NCI-H82 (cell line): ENCODE results near the gene C11orf86.
A peak's percentile ranks its signal among the peaks of the same experiment; 100 is the strongest.
"Not testable (repeated sequence)": the region's sequence is repeated elsewhere in the genome, so short reads cannot be mapped to it uniquely, and the experiment has no call there.

Experiments
- DNase-seq: peaks from one replicate; lab custom pipeline; 2025; lab: John Stamatoyannopoulos, UW

The C11orf86 gene

GRCh38 chr11:66967670-66968425 is 7.3 kb upstream of the C11orf86 start:
- DNase-seq: no peak

GRCh38 chr11:66969584-66970225 is 5.4 kb upstream of the C11orf86 start:
- no peak for DNase-seq

DNA sequence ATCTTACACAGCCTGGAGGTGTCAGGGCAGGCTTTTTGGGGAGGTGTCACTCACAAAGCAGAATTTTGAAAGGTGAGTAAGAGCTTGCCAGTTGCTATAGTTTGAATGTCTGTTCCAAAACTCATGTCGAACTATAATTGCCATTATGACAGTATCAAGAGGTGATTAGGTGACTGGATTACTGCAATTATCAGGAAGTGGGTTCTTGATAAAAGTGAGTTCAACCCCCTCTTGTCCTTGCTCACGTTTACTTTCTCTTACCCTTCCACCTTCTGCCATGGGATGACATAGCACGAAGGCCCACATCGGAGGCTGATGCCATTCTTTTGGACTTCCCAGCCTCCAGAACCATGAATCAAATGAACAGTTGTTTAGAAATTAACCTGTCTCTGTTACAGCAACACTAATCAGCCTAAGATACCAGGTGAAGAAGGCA is 4.7 kb upstream of the C11orf86 start:
- DNase-seq: no peak

DNA sequence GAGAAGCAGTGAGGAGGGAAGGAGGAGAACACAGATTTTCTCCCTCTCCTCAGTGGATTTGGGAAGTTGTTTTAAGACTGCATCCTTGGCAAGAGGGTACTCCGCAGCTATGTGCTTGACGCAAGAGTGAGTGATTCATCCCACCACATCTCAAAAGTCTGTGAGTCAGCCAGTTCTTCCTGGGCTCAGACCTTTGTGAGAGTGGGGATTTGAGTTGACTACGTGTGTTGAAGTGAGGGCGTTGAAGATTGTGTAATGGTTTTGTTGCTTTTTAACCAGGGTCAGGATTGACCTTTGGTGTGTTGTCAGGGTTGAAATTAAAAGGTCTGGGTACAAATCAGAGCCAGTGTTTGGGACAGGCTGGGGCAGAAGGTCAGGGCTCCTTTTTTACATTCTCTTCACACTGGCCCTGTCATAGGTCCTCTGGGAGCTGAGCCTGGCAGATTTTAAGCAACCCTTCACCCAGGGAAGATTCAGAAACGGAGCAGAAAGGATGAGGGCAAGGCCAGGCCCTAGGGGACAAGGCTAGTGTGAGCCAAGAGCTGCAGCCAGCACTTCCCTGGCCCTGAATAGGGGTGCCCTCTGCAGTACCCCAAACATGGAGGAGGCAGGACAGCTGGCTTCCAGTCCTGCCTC is 4.2 kb upstream of the C11orf86 start:
- no peak for DNase-seq

- no peak for DNase-seq
These were observed 3.6 kb upstream of the C11orf86 start for GRCh38 chr11:66971488-66971887.

DNA sequence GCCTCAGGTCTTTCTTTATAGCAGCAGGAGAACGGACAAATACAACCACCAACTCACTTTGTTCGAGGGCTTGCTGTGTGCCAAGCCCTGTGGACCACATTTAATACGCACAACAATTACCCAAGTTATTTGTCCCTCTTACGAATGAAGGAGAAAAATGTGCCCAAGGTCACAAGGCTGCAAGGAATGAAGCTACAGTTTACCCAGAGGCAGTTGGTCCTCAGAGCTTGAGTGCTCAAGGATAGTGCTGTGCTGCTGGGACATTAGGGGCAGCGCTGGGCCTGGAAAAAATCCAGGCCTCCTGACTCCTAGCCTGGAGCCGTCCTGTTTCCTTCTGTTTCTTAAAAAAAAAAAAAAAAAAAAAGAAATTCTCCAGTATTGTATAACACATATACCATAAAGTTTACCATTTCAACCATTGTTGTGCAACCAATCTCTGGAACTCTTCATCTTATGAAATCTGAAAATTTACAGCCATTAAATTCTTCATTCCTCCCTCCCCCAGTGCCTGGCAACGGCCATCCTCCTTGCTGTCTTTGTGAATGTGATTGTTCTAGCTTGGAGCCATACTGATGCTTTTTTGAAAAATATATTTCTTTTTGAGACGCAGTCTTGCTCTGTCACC is 1.0 kb upstream of the C11orf86 start:
- DNase-seq: no peak

DNA sequence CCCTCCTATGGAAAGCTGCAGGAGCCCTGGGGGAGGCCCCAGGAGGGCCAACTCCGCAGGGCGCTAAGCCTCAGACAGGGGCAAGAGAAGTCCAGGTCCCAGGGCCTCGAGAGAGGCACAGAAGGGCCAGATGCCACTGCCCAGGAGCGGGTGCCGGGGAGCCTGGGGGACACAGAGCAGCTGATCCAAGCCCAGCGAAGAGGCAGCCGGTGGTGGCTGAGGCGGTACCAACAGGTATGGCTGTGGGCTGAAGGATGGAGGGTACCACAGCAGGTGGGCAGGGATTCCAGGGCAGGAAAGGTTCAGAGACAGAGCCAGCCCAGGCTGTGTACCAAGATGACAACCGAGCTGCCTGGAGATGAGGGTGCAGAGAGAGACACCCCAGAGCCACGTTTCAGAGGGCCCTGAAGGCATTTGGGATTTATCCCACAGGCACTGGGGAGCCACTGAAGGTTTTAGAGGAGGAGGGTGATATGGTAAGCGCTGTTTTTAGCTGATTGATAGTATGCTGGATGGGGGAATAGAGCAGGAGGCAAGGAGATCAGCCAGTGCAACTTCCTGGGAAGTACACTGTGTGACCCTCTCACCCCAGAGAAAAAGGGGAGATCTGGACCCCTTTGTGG is 412 bp downstream of the C11orf86 start:
- DNase-seq: no peak

- peak; percentile 70 for DNase-seq
These were observed 944 bp downstream of the C11orf86 start for GRCh38 chr11:66976028-66976467.

GRCh38 chr11:66976925-66977324 is 1.8 kb downstream of the C11orf86 start:
- no peak for DNase-seq

DNA sequence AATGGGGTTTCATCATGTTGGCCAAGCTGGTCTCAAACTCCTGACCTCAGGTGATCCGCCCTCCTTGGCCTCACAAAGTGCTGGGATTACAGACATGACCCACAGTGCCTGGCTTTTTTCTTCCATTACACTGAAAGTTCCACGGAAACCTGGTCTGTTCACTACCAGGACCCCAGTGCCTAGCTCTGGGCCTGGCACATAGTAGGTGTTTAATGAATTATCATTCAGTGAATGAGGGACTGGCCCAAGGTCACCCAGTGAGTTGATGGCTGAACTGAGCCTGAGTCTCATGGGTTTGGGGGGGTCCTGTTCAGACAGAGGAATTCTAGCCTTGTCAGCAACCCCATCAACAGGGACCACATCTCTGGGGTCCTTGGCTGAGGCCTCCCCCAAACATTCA is 3.1 kb downstream of the C11orf86 start:
- no peak for DNase-seq

GRCh38 chr11:66978717-66979116 is 3.6 kb downstream of the C11orf86 start:
- no peak for DNase-seq

- no peak for DNase-seq
These were observed 4.4 kb downstream of the C11orf86 start for GRCh38 chr11:66979336-66979980.

GRCh38 chr11:66981976-66982578 is 7.0 kb downstream of the C11orf86 start:
- DNase-seq: peak; percentile 85

- DNase-seq: no peak
These were observed 8.3 kb downstream of the C11orf86 start for GRCh38 chr11:66983275-66983924.

GRCh38 chr11:66985508-66986177 is 10.5 kb downstream of the C11orf86 start:
- no peak for DNase-seq

DNA sequence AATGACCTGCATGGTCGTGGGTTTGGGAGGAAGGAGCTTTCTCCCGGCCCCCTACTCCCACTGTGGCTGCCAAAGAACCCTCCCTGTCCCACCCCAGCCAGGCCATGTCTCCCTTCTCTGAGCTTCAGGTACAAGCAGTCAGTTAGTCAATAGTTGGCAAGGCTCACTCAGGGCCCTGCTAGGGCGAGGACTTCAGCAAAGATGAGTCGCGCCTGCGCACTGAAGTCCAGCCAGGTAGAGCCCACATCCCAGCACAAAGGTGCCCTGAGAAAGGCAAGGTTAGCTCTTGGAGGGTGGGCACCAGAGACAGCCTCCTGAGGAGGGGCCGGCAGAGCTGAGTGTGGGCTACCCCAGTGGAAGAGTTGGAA is 11.1 kb downstream of the C11orf86 start:
- no peak for DNase-seq

GRCh38 chr11:66987158-66987620 is 12.1 kb downstream of the C11orf86 start:
- peak; percentile 52 for DNase-seq

DNA sequence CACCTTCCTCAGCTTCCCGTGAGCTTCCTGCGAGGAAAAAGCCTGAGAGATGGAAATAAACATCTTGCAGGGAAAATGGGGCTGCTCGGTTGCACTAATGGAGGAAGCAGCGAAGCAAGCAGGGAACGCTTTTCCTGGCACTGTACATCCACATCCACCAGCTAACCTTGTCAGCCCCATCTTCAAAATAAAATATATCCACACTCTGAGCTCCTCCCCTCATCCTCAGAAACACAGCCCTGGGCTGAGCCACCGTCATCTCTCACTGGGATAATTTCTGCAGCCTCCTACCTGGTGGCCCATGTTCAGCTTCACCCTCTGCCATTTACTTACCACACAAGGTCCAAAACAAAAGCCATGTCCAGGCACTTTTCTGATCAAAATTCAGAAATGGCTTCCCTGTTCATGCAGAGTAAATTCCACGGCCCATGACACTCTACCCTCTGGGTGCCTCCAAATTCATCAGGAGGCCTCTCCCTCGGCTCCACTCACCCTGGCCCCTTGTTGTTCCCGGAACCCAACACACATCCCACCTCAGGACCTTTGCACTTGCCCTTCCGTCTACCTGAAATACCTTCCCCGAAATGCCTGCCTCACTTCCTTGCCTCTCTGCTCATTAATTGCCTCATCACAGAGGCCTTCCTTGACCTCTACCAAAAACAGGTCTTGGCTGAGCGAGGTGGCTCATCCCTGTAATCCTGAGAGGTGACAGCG is 13.0 kb downstream of the C11orf86 start:
- DNase-seq: no peak

DNA sequence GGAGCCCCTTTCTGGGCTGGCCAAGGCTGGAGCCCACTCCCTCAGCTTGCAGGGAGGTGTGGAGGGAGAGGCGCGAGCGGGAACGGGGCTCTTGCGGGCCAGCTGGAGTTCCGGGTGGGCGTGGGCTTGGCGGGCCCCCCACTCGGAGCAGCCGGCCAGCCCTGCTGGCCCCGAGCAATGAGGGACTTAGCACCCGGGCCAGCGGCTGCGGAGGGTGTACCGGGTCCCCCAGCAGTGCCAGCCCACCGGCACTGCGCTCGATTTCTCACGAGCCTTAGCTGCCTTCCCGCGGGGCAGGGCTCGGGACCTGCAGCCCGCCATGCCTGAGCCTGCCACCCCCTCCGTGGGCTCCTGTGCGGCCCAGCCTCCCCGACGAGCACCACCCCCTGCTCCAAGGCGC is 13.6 kb downstream of the C11orf86 start:
- DNase-seq: not testable (repeated sequence)
